ENCODE results near the gene VDAC1.

- TF ChIP-seq RXRA (IDR thresholded peaks at IDR 0.05; ENCODE audit: insufficient read depth, low read depth, low read length) (no peak), EZH2 (IDR thresholded peaks at IDR 0.05; ENCODE audit: low read depth, low read length, severe bottlenecking) (no peak), JUND (IDR thresholded peaks at IDR 0.05; ENCODE audit: low read length) (no peak), CHD1 (IDR thresholded peaks at IDR 0.05; ENCODE audit: low read depth, low read length) (no peak), SIN3A (conservative IDR thresholded peaks at IDR 0.05 in 1 of 2, IDR thresholded peaks at IDR 0.05 in 1 of 2; ENCODE audit: low read depth in 1 of 2, low read length in 2 of 2) (no peak), USF2 (IDR thresholded peaks at IDR 0.05; ENCODE audit: low read length) (no peak), POLR2AphosphoS5 (IDR thresholded peaks at IDR 0.05; ENCODE audit: low read depth, low read length) (no peak), SRF (IDR thresholded peaks at IDR 0.05; ENCODE audit: low read depth, low read length) (no peak), EP300 (IDR thresholded peaks at IDR 0.05; ENCODE audit: borderline replicate concordance in 1 of 2, low read depth in 2 of 2, low read length in 2 of 2) (no peak), RNF2 (IDR thresholded peaks at IDR 0.05; ENCODE audit: borderline replicate concordance, low read depth, low read length, missing control alignments, poor library complexity, severe bottlenecking) (no peak), JUN (IDR thresholded peaks at IDR 0.05; ENCODE audit: low read depth, low read length) (no peak), POLR2A (IDR thresholded peaks at IDR 0.05; ENCODE audit: control extremely low read depth in 1 of 2, low read depth in 2 of 2, low read length in 2 of 2) (no peak), YY1 (IDR thresholded peaks at IDR 0.05; ENCODE audit: low read depth, low read length) (no peak)
- TF ChIP-seq, protein P1, sequence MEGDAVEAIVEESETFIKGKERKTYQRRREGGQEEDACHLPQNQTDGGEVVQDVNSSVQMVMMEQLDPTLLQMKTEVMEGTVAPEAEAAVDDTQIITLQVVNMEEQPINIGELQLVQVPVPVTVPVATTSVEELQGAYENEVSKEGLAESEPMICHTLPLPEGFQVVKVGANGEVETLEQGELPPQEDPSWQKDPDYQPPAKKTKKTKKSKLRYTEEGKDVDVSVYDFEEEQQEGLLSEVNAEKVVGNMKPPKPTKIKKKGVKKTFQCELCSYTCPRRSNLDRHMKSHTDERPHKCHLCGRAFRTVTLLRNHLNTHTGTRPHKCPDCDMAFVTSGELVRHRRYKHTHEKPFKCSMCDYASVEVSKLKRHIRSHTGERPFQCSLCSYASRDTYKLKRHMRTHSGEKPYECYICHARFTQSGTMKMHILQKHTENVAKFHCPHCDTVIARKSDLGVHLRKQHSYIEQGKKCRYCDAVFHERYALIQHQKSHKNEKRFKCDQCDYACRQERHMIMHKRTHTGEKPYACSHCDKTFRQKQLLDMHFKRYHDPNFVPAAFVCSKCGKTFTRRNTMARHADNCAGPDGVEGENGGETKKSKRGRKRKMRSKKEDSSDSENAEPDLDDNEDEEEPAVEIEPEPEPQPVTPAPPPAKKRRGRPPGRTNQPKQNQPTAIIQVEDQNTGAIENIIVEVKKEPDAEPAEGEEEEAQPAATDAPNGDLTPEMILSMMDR (IDR thresholded peaks at IDR 0.05; ENCODE audit: control extremely low read depth in 1 of 3, insufficient read depth in 1 of 3, low read depth in 1 of 3, low read length in 3 of 3) = no peak
These were observed 74.0 kb downstream of the VDAC1 start for GRCh38 chr5:133930813-133931090.

Data from H1 (cell line).